ENCODE results near the gene WDR45B.

Gene WDR45B

DNA sequence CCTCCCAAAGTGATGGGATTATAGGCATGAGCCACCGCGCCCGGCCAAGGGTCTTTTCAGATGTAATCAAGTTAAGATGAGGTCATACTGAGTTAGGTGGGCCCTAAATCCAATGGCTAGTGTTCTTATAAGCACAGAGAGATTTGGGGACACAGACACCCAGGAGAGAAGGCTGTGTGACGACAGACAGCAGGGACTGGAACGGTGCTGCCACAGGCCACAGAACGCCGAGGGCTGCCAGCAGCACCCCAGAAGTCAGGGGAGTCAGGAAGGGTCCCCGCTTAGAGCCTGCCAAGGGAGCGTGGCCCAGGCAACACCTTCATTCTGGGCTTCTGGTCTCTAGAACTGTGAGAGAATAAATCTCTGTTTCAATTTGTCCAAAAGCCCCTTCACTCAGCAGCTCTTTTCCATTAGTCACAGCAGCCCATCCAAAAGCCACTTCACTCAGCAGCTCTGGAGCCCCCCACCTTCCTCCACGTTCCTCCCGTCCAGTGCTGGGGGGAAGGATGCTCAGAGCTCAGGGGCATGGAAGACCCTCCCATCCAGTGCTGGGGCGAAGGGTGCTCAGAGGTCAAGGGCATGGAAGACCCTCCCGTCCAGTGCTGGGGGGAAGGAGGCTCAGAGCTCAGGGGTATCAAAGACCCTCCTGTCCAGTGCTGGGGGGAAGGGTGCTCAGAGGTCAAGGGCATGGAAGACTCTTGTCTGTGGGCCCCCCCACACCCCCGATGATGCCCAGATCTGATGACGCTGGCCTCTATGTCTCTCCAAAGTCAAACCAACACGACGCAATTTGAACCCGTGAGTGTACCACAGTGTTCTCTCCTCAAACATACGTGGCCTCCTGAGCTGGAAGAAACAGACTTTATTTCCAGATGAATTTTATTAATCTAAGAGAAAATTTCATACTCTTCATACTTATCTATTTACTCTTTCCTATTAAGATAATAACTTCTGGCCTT lies 38.4 kb upstream of the WDR45B start:
- peak overlapping the region; percentile 95 for H3K27ac ChIP-seq (ENCODE audit: low read length)
- 0 out of 2 replicates have a peak overlapping the region, but pooled peaks have one; percentile 23 for H2AFZ ChIP-seq (ENCODE audit: low read depth, low read length)
- no peaks in the 10 kb centered on the region for H4K20me1 ChIP-seq (ENCODE audit: insufficient read depth, low read length)
- no peaks in the 10 kb centered on the region for H3K27me3 ChIP-seq (ENCODE audit: low read depth, low read length)
- H3K4me2 ChIP-seq (ENCODE audit: low read length) = peak overlapping the region; percentile 65
- H3K4me1 ChIP-seq (ENCODE audit: low read length) = peaks cover 59% of the 10 kb centered on the region
- H3K4me3 ChIP-seq (ENCODE audit: low read length) = peak overlapping the region; percentile 36
- H3K36me3 ChIP-seq (replicated peaks; ENCODE audit: low read depth, low read length) = peaks cover 12% of the 10 kb centered on the region
- TF ChIP-seq EZH2phosphoT487 (IDR thresholded peaks at IDR 0.05; ENCODE audit: low read depth) = no peak
- TF ChIP-seq, protein P1, sequence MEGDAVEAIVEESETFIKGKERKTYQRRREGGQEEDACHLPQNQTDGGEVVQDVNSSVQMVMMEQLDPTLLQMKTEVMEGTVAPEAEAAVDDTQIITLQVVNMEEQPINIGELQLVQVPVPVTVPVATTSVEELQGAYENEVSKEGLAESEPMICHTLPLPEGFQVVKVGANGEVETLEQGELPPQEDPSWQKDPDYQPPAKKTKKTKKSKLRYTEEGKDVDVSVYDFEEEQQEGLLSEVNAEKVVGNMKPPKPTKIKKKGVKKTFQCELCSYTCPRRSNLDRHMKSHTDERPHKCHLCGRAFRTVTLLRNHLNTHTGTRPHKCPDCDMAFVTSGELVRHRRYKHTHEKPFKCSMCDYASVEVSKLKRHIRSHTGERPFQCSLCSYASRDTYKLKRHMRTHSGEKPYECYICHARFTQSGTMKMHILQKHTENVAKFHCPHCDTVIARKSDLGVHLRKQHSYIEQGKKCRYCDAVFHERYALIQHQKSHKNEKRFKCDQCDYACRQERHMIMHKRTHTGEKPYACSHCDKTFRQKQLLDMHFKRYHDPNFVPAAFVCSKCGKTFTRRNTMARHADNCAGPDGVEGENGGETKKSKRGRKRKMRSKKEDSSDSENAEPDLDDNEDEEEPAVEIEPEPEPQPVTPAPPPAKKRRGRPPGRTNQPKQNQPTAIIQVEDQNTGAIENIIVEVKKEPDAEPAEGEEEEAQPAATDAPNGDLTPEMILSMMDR (IDR thresholded peaks at IDR 0.05; ENCODE audit: low read depth, low read length) = no peak
- H3K79me2 ChIP-seq (ENCODE audit: low read length) = no peaks in the 10 kb centered on the region
- peaks cover 3% of the 10 kb centered on the region; the same call in 1 of the 2 replicates for H3K9me3 ChIP-seq (ENCODE audit: insufficient read depth, low read length)
- H3K9ac ChIP-seq (ENCODE audit: low read length) = peak overlapping the region; percentile 61

DNA sequence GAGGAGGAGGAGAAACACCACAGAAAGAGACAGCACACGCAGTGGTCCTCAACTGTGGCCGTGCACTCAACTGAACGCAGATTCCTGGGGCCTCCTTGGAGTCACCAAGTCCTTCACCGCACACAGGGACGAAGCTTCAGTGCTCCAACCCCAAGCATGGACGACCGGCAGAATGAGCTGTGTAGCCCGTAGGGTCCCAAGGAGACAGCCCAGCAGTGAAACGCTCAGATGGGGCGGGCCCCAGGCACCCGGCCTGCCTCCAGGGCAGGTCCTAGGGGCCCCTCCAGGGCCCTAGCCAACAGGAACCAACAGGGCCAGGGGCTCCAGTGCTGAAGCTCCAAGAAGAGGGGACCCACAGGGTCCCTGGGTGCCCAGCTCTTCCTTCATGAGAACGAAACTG lies 37.0 kb upstream of the WDR45B start:
- Histone ChIP-seq H3K27ac (ENCODE audit: low read length) (peak overlapping the region; percentile 95), H4K20me1 (ENCODE audit: insufficient read depth, low read length) (no peaks in the 10 kb centered on the region), H3K4me1 (ENCODE audit: low read length) (peaks cover 52% of the 10 kb centered on the region), H3K4me2 (ENCODE audit: low read length) (peak overlapping the region; percentile 54), H3K4me3 (ENCODE audit: low read length) (peak overlapping the region; percentile 55), H3K79me2 (ENCODE audit: low read length) (no peaks in the 10 kb centered on the region), H3K9me3 (ENCODE audit: insufficient read depth, low read length) (peaks cover 7% of the 10 kb centered on the region; the same call in 1 of the 2 replicates), H3K36me3 (replicated peaks; ENCODE audit: low read depth, low read length) (peaks cover 17% of the 10 kb centered on the region), H2AFZ (ENCODE audit: low read depth, low read length) (no peak overlapping the region), H3K27me3 (ENCODE audit: low read depth, low read length) (no peaks in the 10 kb centered on the region), H3K9ac (ENCODE audit: low read length) (peak overlapping the region; percentile 66; the same call in 1 of the 2 replicates)
- TF ChIP-seq EZH2phosphoT487 (IDR thresholded peaks at IDR 0.05; ENCODE audit: low read depth) = no peak
- TF ChIP-seq, protein P1 (IDR thresholded peaks at IDR 0.05; ENCODE audit: low read depth, low read length) = no peak

DNA sequence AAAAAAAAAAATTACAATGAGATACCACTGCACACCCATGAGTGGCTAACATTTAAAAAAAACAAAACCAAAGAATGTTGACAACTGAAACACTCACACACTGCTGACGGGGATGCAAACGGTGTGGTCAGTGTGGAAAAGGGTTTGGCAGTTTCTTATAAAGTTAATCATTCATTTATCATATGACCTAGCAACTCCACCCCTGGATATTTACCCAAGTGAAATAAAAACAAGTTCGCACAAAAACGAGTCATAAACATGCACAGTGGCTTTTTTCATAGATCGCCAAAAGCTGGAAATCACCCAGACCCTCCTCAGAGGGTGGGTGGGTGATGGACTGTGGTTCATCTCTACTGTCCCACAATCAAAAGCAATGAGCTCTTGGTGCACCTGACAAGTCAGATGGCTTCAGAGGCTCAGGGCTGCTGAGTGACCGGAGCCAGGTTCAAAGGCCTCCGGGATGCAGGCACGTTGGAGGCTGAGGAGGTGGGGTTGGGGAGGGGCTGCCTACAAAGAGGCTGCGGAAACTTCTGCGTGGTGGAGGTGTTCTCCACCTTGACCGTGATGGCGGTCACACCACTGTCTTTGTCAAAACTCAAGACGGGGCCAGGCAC lies 36.1 kb upstream of the WDR45B start:
- peak overlapping the region; percentile 95 for H3K27ac ChIP-seq (ENCODE audit: low read length)
- H3K27me3 ChIP-seq (ENCODE audit: low read depth, low read length) = no peaks in the 10 kb centered on the region
- H3K4me2 ChIP-seq (ENCODE audit: low read length) = peak overlapping the region; percentile 57
- peaks cover 62% of the 10 kb centered on the region for H3K4me1 ChIP-seq (ENCODE audit: low read length)
- H3K79me2 ChIP-seq (ENCODE audit: low read length) = peaks cover 8% of the 10 kb centered on the region; the same call in 1 of the 2 replicates
- TF ChIP-seq EZH2phosphoT487 (IDR thresholded peaks at IDR 0.05; ENCODE audit: low read depth) = no peak
- TF ChIP-seq, protein P1 (IDR thresholded peaks at IDR 0.05; ENCODE audit: low read depth, low read length) = no peak
- no peak overlapping the region for H2AFZ ChIP-seq (ENCODE audit: low read depth, low read length)
- no peaks in the 10 kb centered on the region for H4K20me1 ChIP-seq (ENCODE audit: insufficient read depth, low read length)
- peaks cover 24% of the 10 kb centered on the region for H3K36me3 ChIP-seq (replicated peaks; ENCODE audit: low read depth, low read length)
- H3K4me3 ChIP-seq (ENCODE audit: low read length) = peak overlapping the region; percentile 53
- peaks cover 7% of the 10 kb centered on the region; the same call in 1 of the 2 replicates for H3K9me3 ChIP-seq (ENCODE audit: insufficient read depth, low read length)
- H3K9ac ChIP-seq (ENCODE audit: low read length) = peak overlapping the region; percentile 46

DNA sequence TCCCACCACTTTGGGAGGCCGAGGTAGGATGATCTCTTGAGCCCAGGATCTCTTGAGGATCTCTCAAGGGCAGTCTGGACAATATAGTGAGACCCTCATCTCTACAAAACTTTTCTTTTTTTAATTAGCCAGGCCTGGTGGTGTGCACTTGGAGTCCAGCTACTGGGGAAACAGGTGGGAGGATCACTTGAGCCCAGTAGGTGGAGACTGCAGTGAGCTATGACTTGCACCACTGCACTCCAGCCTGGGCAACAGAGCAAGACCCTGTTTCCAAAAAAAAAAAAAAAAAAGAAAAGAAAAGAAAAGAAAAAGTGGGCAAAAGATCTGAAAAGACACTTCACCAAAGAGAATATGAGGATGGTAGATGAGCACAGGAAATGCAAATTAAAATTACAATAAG lies 35.3 kb upstream of the WDR45B start:
- no peak for TF ChIP-seq EZH2phosphoT487 (IDR thresholded peaks at IDR 0.05; ENCODE audit: low read depth)
- TF ChIP-seq, protein P1 (IDR thresholded peaks at IDR 0.05; ENCODE audit: low read depth, low read length) = no peak
- Histone ChIP-seq H2AFZ (ENCODE audit: low read depth, low read length) (no peak overlapping the region), H3K9ac (ENCODE audit: low read length) (no peak overlapping the region), H3K79me2 (ENCODE audit: low read length) (peaks cover 8% of the 10 kb centered on the region; the same call in 1 of the 2 replicates), H3K4me1 (ENCODE audit: low read length) (peaks cover 60% of the 10 kb centered on the region), H3K36me3 (replicated peaks; ENCODE audit: low read depth, low read length) (peaks cover 24% of the 10 kb centered on the region), H3K4me2 (ENCODE audit: low read length) (no peak overlapping the region), H3K4me3 (ENCODE audit: low read length) (no peak overlapping the region), H3K27me3 (ENCODE audit: low read depth, low read length) (no peaks in the 10 kb centered on the region), H3K9me3 (ENCODE audit: insufficient read depth, low read length) (peaks cover 7% of the 10 kb centered on the region; the same call in 1 of the 2 replicates), H3K27ac (ENCODE audit: low read length) (peak overlapping the region; percentile 95), H4K20me1 (ENCODE audit: insufficient read depth, low read length) (no peaks in the 10 kb centered on the region)

Data from OCI-LY3 (cell line).